GM21515 (cell line): Measurements from ENCODE around the gene TANGO2.

Experiments used
- ATAC-seq: cut with Tn5 transposase; IDR thresholded peaks from one replicate; pipeline ENCODE4 v1.9.1; 2021; ENCODE audit not compliant: unreplicated experiment

TANGO2 gene

DNA sequence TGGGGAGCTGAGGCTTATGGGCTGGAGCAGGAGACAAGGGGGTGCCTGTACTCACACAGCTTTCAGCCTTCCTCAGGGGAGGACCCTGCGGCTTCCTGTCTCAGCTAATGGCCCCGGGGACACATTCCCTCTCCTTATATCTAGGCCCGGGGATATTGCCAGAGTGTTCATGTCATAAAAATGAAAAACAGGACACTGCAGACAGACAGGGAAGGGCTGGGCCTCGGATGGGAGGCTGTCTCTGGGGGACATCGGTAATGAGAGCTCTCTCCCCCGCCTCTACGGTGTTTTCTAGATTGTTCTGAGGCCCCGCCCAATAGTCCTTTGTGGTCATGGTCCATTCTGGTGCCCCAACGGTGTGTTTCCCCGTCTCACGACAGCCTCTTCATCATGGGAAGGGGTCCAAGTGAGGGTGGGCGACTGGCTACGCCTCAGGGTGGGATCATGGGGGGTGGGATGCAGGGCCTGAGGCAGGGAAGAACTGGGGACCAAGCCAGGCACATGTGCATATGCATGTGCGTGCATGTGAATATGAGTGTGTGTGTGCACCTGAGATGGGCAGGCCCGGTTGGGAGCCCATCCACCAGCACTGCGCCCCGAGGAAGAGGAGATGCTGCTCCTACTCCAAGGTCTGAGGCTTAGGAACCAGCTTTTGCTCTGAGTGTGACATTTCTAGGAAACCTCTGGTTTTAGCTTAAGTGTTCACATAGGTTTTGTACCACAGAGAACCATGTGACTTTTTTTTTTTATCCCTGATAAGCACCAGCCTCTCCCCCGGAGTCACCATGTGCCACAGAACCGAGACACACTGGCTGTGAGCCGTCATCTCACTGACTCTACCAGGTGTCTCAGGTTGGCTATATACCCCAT is 9.6 kb upstream of the TANGO2 start:
- ATAC-seq, result no peak

DNA sequence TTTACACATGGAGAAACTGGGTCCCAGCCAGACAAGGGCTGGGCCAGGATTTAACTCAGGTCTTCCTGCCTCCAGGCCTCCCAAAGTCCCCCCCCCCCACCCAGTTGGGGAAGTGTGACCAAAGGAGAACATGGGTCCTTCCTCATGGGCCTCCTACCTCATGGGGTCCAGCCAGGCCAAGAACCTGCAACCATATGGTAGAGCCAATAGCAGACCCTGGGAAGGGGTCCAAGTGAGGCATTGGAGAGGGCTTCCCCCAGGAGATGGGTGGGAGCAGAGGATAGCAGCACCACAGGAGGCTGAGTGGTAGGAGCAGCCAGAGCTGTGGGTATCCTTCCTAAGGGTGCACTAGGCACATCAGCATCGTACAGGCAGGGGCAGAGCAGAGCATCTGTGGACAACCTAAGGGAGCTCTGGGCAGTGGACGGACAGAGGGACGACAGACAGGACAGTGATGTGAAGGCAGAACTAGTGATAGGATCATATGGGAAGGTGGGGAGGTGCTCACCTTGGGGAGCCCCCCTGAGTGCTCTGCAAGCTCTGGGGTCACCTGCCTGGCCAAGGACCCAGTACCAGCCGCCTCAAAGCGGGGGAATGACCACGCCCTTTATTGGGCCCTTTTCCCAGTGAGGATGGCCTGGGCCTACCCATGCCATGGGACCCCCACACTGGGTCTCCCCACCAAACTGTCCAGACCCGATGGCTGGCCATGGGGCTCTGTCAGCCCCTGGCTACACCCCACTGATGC is 8.7 kb upstream of the TANGO2 start:
- no peak for ATAC-seq

GRCh38 chr22:20012741-20013331 is 8.1 kb upstream of the TANGO2 start:
- no peak for ATAC-seq

GRCh38 chr22:20013382-20013871 is 7.5 kb upstream of the TANGO2 start:
- ATAC-seq, result no peak

DNA sequence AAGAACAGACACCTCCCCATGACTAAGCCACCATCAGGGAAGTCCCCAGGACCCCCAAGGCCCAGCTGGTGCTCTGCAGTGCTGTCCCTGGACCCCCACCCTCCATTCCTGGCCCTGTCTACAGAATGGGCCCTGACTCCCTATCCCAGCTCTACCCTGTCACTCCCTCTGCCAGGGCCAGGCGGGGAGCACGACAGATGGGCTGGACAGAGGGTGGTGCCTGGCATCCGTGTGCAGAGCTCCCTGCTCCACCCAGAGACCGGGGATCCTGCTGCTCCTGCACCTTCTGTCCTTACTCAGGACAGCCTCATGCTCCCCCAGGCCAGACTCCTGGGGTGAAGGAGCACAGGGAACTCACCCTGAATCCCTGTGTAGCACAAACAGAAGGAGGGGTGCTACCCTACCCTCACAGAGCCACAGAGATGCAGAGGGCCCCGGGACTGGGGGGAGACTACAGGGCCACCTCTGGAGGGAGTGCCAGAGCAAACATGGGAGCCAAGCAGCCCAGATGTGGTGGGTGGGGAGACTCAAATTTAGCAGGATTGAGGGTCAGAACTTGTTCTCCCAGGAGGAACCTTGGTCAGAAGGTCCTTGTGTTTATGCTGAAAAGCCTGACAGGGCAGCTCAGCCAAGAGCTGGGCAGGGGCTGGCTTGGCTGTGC is 6.3 kb upstream of the TANGO2 start:
- ATAC-seq, result no peak

GRCh38 chr22:20015187-20015625 is 5.7 kb upstream of the TANGO2 start:
- ATAC-seq, result no peak

DNA sequence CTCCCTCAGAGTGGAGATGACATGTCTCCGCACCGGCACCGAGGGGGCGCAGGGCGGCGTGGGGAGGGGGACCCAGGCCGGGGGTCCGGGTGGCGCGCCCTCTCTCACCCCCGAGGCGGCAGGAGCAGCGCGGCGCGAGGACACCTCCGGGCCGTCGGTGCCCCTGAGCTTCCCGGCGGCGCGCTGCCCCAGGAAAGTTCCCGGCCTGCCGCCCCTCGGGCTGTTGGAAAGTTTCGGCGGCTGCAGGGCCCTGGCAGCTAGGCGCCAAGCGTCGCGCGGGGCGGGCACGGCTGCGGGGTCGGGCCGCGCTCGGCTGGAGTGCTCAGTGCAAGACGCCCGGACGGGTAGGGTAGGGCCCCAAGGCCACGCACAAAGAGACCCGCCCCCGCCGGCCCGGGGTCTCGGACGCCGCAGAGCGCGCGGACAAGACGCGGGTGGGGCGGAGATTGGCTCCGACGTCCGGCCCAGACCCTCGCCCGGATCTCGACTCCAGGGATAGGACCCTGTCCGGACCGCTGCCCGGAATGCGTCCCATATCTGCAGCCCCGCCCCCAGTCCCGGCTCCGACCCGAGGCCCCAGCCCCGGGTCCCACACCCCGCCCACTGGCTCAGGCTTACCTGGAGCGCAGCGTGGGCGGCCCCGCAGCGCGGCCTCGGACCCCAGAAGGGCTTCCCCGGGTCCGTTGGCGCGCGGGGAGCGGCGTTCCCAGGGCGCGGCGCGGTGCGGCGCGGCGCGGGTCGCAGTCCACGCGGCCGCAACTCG is 4.8 kb upstream of the TANGO2 start:
- ATAC-seq, result no peak

- peak; percentile 59 for ATAC-seq
Observed at GRCh38 chr22:20016734-20017621, 3.9 kb upstream of the TANGO2 start, which contains the start of gene ARVCF. ARVCF (minus strand) TSS chr22:20016823; CDS start chr22:19990794, 26,029 bp downstream.

- ATAC-seq, result no peak
Observed at GRCh38 chr22:20017622-20017958, 3.3 kb upstream of the TANGO2 start.

GRCh38 chr22:20018001-20018400 is 2.9 kb upstream of the TANGO2 start:
- no peak for ATAC-seq

- ATAC-seq, result no peak
Observed at GRCh38 chr22:20019661-20020532, 1.0 kb upstream of the TANGO2 start.

- no peak for ATAC-seq
Observed at GRCh38 chr22:20021196-20022181, 579 bp downstream of the TANGO2 start.

GRCh38 chr22:20022231-20022977 is 1.5 kb downstream of the TANGO2 start:
- ATAC-seq, result no peak

DNA sequence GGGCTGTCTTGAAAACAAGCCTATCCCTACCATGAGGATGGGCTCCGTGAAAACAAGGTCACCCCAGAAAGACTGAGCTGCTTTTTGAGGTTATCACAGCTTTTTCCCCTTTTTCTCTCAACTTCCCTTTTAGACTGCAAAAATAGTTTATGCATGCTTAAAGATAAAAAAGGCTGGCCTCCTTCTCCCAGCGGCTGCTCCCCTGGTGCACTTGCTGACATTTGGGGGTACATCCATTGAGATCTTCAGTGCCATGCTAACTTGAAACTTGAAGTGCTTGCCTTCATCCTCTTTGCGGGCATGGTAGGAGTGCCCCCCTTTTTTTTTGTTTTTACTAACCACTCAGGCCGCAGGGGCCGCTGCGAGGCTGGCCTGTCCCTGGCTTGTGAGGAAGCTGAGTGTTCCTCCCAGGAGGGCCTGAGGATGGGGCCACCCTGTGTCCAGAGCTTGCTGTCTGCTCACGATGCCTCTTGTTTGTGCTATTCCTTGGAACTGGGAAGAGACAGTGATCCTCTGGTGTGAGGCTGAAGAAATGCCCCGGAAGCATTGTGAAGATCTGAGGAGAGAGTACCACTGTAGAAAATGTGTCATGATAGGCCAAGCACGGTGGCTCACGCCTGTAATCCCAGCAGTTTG is 2.2 kb downstream of the TANGO2 start:
- no peak for ATAC-seq

- no peak for ATAC-seq
Observed at GRCh38 chr22:20024225-20024624, 3.3 kb downstream of the TANGO2 start.
